Muscle layer of colon (tissue), 2 donors: ENCODE measurements around the gene CPN2.

Experiments
- H3K27ac ChIP-seq: one replicate; pipeline ENCODE4 v1.7.0; 2013; ENCODE audit warnings: low read depth, mild to moderate bottlenecking, low read length, moderate library complexity
- H3K27me3 ChIP-seq, 2 donors: one replicate each; pipeline ENCODE4 v1.7.0; 2013; ENCODE audit warnings: low read length in 2 of 2, mild to moderate bottlenecking in 2 of 2; ENCODE audit not compliant: insufficient read depth in 2 of 2, control insufficient read depth in 1 of 2
- H3K36me3 ChIP-seq: one replicate; pipeline ENCODE4 v1.7.0; 2013; ENCODE audit warnings: mild to moderate bottlenecking, low read length; ENCODE audit not compliant: insufficient read depth
- H3K4me1 ChIP-seq: one replicate; pipeline ENCODE4 v1.7.0; 2013; ENCODE audit warnings: mild to moderate bottlenecking, low read length; ENCODE audit not compliant: insufficient read depth
- H3K4me3 ChIP-seq, 2 donors: one replicate each; pipeline ENCODE4 v1.7.0; 2013; ENCODE audit warnings: low read length in 2 of 2, low read depth in 1 of 2, mild to moderate bottlenecking in 1 of 2, moderate library complexity in 1 of 2
- H3K9ac ChIP-seq: one replicate; pipeline ENCODE4 v1.7.0; 2013; ENCODE audit warnings: low read length
- H3K9me3 ChIP-seq: one replicate; pipeline ENCODE4 v1.7.0; 2013; ENCODE audit warnings: mild to moderate bottlenecking, low read length
- donor health status: abdominal sarcoma.
- donor health status: Adenocarcinoma of cecum.

The CPN2 gene

DNA sequence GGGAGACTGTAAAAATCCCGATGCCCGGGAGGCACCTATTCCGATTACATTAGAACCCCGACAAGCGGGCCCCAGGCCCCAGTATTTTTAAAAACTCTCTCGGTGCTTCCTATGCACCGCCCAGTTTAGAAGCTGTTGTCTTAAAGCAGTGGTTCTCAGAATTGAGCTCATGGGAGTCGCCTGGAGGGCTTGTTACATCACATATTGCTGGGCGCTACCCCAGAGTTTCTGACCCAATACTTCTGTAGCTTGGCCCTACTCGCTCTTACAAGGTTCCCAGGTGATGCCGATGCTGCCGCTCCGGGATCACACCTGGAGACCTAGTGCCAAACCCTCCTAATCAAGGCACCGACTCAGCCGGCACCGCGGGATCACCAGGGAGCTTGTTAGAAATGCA, 35.2 kb downstream of the CPN2 start:
- Histone ChIP-seq H3K9me3 (no peaks in the 10 kb centered on the region), H3K9ac (no peak overlapping the region), H3K27ac (peak overlapping the region; percentile 15), H3K36me3 (no peaks in the 10 kb centered on the region), H3K4me3 (peak overlapping the region in 1 of 2 donors; percentile 34), H3K27me3 (no peaks in the 10 kb centered on the region), H3K4me1 (peaks cover 38% of the 10 kb centered on the region)

DNA sequence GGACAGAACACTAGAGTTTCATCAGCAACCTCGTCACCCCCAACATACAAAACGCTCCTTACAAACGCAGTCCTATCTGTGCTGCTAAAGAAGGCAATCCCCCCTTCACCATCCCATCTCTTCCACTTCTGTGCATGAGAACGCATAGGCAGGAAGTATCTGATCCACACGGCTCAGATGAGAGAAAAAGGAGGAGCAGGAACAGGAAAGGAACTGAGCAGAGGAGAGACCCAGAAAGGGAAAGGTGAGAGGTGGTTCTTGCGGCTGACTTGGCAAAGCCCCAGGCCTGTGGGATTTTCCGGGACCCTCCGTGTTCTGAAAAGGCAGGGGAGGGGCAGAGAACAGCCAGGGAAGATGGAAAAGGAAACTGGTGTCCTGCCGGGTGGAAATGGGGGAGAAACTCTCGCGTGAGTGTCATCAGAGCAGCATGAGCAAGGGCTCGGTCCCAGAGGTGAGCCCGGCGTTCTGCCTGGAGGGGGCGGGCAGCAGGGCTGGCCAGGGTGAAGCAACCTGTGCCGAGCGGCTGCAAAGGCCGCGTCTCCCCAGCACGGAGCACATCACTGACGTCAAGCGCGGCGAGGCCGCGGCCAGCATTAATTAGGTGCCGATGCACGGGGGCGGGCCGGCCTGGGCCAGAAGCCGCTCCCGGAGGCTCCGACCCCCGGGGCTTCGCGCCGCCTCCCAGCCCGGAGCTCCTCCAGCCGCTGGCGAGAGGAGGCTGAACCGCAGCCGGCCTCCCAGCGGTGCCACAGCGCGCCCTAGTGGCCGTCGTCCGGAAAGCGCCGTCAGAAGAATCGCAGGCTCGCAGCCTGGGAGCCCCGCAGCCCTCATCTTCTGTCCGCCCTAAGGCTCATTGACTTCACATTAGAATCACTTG, 35.8 kb downstream of the CPN2 start:
- H3K4me1 ChIP-seq: peaks cover 43% of the 10 kb centered on the region
- H3K36me3 ChIP-seq: no peaks in the 10 kb centered on the region
- H3K27ac ChIP-seq: peak overlapping the region; percentile 75

DNA sequence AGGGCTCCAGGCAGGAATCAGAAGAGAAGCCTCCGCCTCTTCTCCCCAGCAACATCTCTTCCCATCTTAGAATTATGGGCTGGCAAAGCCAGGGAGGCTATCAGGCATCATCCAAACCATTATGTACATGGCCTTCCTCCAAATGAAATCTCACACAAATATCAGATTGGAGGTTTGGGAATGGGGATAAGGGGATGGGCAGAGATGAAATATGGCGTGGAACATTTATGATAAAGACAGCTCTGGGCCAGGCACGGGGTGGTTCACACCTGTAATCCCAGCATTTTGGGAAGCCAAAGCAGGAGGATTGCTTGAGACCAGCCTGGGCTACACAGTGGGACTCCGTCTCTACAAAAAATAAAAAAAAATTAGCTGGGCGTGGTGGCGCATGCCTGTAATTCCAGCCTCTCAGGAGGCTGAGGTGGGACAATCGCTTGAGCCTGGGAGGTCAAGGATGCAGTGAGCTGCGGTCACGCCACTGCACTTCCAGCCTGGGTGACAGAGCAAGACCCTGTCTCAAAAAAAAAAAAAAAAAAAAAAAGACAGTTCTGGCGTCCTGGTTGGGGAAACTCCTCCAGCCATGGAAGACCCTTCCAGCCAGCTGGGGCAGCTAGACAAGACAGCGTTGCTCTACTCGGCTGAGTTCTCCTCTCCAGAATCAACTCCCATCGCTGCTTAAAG, 36.6 kb downstream of the CPN2 start:
- Histone ChIP-seq H3K4me1 (peaks cover 46% of the 10 kb centered on the region), H3K27ac (peak overlapping the region; percentile 88), H3K4me3 (peak overlapping the region in 1 of 2 donors; percentile 34), H3K36me3 (no peaks in the 10 kb centered on the region), H3K9me3 (no peaks in the 10 kb centered on the region), H3K9ac (peak overlapping the region; percentile 18), H3K27me3 (no peaks in the 10 kb centered on the region)

More for the DNA sequence above, 35.8 kb downstream of the CPN2 start:
- no peaks in the 10 kb centered on the region for H3K9me3 ChIP-seq
- no peaks in the 10 kb centered on the region for H3K27me3 ChIP-seq
- H3K4me3 ChIP-seq: peak overlapping the region; percentile 34 to 48
- H3K9ac ChIP-seq: peak overlapping the region; percentile 18

DNA sequence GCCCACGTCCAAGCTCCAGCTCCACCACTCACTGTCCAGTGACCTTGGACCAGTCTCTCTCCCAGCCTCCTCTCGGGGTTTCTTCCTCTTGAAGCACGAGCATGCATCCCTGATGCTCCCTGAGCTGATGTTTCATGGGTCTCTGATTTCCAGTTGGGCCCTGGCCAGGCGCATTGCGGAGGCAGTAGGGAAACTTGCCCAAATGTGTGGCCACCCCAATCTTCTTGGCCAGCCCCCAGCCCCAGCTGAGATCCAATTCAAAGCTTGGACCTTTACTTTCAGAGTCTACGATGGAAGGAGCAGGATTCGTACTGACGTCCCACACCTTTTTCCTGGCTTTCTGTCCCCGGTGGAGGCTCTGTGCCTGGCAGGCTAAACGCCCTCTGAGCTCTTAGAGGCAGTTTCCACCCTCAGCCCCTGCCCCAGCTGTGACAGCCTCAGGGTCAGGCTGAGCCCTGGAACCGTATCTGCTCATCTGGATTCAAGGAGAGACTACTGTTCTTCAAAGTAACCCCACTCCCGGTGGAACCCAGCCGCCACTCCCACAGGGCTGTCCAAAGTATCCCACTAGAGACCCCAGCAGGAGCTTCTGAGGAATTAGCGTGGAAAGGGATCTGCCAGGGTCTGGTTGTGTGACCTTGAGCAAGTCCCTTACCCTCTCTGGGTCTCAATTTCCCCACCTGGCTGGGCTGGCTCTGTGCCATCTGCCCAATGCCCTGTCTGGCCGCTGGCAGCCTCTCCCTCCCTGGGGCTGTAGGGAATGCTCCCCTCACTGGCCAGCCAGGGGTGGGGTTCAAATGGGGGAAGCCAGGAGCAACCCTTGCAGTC, 37.4 kb downstream of the CPN2 start:
- no peak overlapping the region for H3K9ac ChIP-seq
- H3K27ac ChIP-seq: peak overlapping the region; percentile 88
- H3K27me3 ChIP-seq: no peaks in the 10 kb centered on the region
- H3K4me1 ChIP-seq: peaks cover 46% of the 10 kb centered on the region
- no peaks in the 10 kb centered on the region for H3K9me3 ChIP-seq
- no peaks in the 10 kb centered on the region for H3K36me3 ChIP-seq
- H3K4me3 ChIP-seq: no peak overlapping the region

DNA sequence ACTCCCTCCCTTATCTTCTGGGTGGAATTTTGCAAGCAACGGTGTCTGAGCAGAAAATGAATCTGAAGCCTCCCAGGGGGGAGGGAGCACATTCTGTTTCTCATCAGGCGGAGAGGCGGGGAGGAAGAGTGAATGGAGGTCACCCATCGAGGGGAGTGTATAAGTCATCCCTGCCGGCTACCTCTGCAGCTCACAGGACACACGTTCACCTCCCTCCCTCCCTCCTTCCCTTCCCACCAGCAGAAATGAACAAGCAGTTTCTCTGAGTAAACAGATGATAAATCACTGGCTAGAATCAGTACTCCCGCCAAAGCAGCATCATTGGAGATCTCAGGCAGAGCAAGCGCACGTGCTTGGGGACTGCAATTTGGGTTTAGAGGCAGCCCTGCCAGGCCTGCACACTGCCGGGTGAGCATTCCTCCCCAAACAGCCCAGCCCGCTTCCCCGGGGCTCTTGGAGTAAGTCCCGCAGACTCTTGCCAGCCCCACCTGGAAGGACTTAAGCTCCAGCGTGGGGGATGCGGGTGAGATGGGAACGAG, 38.3 kb downstream of the CPN2 start:
- peaks cover 46% of the 10 kb centered on the region for H3K4me1 ChIP-seq
- no peaks in the 10 kb centered on the region for H3K9me3 ChIP-seq
- peak overlapping the region in 1 of 2 donors; percentile 19 for H3K4me3 ChIP-seq
- no peaks in the 10 kb centered on the region for H3K36me3 ChIP-seq
- peak overlapping the region; percentile 88 for H3K27ac ChIP-seq
- H3K27me3 ChIP-seq: no peaks in the 10 kb centered on the region
- H3K9ac ChIP-seq: peak overlapping the region; percentile 7

DNA sequence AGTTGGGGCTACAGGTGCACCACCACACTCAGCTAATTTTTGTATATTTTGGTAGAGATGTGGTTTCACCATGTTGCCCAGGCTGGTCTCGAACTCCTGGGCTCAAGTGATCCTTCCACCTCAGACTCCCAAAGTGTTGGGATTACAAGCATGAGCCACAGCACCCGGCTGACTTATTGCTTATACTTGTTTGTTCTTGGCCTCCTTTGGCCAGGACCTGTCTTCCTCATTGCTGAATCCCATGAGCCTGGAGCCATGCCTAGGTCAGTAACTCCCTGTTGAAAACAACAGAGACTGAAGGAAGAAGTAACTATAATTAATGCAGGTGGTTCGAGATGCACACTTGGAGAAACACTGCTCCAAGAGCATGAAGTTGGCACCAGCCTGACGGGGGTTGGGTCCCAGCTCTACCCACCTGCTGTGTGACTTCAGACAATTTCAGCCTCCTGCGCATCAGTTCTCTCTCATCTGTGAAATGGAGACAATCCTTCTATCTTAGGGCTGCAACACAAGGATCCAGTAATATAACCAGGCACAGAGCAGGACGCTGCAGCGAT, 38.9 kb downstream of the CPN2 start:
- H3K4me1 ChIP-seq: peaks cover 46% of the 10 kb centered on the region

DNA sequence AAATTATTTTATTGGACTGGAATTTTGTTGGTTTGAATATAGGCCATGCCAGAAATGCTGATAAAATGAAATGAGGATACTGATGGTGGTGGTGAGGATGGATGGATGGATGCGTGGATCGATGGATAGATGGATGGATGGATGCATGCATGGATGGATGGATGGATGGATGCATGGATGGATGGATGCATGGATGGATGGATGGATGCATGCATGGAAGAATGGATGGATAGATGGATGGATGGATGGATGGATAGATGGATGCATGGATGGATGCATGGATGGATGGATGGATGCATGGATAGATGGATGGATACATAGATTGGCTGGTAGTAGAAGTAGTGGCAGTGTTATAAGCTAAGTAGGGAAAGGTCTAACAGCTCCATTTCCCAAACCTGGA, 40.1 kb downstream of the CPN2 start:
- Histone ChIP-seq H3K36me3 (no peaks in the 10 kb centered on the region), H3K4me3 (no peak overlapping the region), H3K27ac (no peak overlapping the region), H3K9ac (no peak overlapping the region), H3K4me1 (peaks cover 46% of the 10 kb centered on the region), H3K9me3 (no peaks in the 10 kb centered on the region), H3K27me3 (no peaks in the 10 kb centered on the region)

More for the DNA sequence above, 38.9 kb downstream of the CPN2 start:
- no peaks in the 10 kb centered on the region for H3K9me3 ChIP-seq
- peak overlapping the region; percentile 88 for H3K27ac ChIP-seq
- peak overlapping the region in 1 of 2 donors; percentile 19 for H3K4me3 ChIP-seq
- H3K36me3 ChIP-seq: no peaks in the 10 kb centered on the region
- H3K9ac ChIP-seq: peak overlapping the region; percentile 7
- H3K27me3 ChIP-seq: no peaks in the 10 kb centered on the region

DNA sequence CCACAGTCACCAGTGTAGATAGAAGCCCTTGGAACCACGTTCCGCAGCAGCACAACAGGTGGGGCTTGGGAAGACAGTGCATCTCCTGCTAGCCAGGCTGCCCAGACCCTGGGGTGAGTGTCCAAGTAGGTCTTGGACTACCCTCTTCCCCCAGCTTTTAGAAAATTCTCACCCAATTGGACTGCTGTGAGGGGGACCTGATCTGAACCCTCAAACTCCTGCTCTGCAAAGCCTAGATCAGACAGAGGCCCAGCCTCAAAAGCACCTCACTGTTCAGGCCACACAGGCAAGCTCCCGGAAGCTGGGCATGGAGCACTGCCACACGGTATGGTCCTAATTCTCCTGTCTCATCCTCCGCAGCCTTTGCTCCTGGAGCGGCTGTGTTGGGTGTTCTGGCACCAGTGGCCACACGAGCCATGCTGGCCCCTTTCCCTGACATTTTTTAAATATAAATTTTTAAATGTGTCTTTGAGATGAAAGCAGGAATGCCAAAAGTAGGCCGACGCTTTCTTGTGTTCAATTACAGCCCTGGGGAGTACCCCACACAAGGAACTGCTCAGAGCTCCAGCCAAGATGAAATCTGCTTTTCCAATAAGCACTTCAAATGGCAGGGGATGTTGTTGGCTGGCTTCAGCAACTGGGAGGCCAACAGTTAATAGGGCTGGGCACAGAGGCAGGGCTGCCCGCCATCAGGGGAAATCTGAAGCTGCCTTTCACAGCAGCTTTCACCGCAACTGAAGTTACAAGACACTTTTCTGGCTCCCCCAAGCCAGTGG, 40.9 kb downstream of the CPN2 start:
- Histone ChIP-seq H3K9me3 (no peaks in the 10 kb centered on the region), H3K4me1 (peaks cover 44% of the 10 kb centered on the region), H3K4me3 (no peak overlapping the region), H3K27ac (no peak overlapping the region), H3K27me3 (no peaks in the 10 kb centered on the region), H3K9ac (no peak overlapping the region), H3K36me3 (no peaks in the 10 kb centered on the region)

DNA sequence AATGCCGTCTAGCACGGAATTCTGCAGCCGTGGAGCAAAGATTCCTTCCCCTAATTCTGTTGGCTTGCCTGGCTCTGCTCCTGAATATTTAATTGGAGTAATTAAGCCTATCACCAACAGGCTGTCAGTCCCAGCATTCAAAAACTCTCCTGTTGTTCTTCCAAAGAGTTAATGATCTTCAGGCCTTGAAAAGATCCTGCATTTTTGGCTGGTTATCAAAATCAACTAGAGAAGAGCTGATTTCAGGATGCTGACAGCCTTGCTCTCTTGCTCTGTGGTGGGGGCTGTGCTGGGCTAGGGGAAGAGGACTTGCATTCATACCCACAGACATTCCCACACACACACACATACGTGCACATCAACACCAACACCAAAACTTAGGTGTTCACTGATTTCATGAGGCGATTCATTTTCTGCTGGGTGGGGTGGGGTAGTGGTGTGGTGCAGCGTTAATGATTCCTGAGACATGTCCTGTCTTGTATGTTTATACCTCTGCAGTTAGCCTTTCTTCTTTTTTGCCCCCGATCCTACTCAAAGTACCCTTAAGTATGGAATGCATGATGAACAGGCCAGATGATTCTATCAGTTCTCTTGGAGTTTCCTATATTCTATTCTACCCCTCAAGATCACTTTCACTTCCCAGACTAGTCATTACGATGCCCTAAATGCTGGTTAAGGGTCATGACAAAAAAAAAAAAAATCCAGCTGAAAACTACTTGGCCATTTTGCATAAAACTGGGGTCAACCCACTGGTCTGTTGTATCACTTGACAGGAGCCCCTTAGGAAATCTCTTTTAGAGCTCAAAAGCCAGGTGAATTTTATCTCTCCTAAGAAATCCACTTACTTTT, 42.3 kb downstream of the CPN2 start:
- Histone ChIP-seq H3K36me3 (no peaks in the 10 kb centered on the region), H3K9ac (no peak overlapping the region), H3K4me3 (no peak overlapping the region), H3K27ac (no peak overlapping the region), H3K9me3 (no peaks in the 10 kb centered on the region), H3K4me1 (peaks cover 30% of the 10 kb centered on the region), H3K27me3 (no peaks in the 10 kb centered on the region)

DNA sequence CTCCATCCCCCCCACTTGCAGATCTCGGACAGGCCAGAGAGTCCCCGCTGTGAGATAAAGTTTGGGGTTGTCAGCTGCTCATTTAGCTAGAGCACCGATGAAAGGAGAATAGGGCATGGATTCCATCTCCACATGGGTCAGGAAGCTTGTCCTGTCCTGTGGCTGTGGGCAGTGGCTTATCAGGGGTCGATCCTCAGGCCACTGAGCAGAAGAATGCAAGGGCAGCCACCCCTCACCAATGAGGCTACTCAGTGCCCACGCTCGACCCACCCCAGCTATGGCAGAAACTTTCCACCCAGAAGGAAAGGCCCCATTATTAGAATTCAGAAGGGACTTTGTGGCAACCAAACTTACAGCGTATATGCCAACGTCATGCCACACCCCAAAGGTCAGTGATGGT, 43.3 kb downstream of the CPN2 start:
- no peak overlapping the region for H3K9ac ChIP-seq
- no peaks in the 10 kb centered on the region for H3K36me3 ChIP-seq
- no peak overlapping the region for H3K27ac ChIP-seq
- no peak overlapping the region for H3K4me3 ChIP-seq
- H3K27me3 ChIP-seq: no peaks in the 10 kb centered on the region
- no peaks in the 10 kb centered on the region for H3K9me3 ChIP-seq
- H3K4me1 ChIP-seq: peaks cover 20% of the 10 kb centered on the region
